GM12801 (cell line): Measurements from ENCODE around the gene CUX1.

ENCODE experiments used
- CTCF ChIP-seq: IDR thresholded peaks from one replicate; pipeline ENCODE4 v1.5.1; 2011; ENCODE audit warnings: control low read depth; ENCODE audit not compliant: insufficient read length; ENCODE audit errors: extremely low read depth

The CUX1 gene

GRCh38 chr7:101954499-101954898, 137.1 kb downstream of the CUX1 start:
- TF ChIP-seq CTCF: no peak

- TF ChIP-seq CTCF: no peak
These were observed 138.7 kb downstream of the CUX1 start for GRCh38 chr7:101956130-101956529.

GRCh38 chr7:101957744-101958525, 140.5 kb downstream of the CUX1 start:
- no peak for TF ChIP-seq CTCF

GRCh38 chr7:101959342-101959741, 141.9 kb downstream of the CUX1 start:
- TF ChIP-seq CTCF: no peak

GRCh38 chr7:101959829-101960228, 142.4 kb downstream of the CUX1 start:
- no peak for TF ChIP-seq CTCF

GRCh38 chr7:101960323-101960722, 142.9 kb downstream of the CUX1 start:
- no peak for TF ChIP-seq CTCF

GRCh38 chr7:101960985-101961708, 143.7 kb downstream of the CUX1 start:
- no peak for TF ChIP-seq CTCF
